AML-193 (cell line): ENCODE data around the gene ZNF546.
"Not testable (repeated sequence)": the region's sequence is repeated elsewhere in the genome, so short reads cannot be mapped to it uniquely, and the experiment has no call there.

Experiments
- DNase-seq, 2 experiments: peaks; one replicate each; lab custom pipeline; 2025; lab: John Stamatoyannopoulos, UW

The ZNF546 gene

DNA sequence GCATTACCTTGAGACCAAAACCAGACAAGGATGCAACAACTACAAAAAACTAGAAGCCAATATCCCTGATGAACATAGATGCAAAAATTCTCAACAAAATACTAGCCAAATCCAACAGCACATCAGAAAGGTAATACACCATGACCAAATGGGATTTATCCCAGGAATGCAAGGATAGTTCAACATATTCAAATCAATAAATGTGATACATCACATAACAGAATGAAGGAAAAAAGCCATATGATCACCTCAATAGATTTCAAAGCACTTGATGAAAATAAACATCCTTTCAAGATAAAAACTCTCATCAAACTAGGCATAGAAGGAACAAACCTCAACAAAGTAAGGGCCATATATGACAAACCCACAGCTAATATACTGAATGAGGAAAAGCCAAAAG is 10.2 kb upstream of the ZNF546 start:
- no peak for DNase-seq

DNA sequence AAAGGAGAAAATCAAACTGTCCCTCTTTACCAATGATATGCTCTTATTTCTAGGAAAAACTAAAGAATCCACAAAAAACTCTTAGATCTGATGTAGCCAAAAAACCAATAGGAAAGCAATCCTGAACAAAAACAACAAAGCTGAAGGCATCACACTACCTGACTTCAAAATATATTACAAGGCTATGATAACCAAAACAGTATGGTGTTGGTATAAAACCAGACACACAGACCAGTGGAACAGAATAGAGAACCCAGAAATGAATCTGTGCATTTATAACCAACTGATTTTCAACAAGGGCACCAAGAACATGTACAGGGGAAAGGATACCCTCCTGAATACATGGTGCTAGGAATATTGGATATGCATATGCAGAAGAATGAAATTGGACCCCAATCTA is 9.7 kb upstream of the ZNF546 start:
- DNase-seq = no peak

DNA sequence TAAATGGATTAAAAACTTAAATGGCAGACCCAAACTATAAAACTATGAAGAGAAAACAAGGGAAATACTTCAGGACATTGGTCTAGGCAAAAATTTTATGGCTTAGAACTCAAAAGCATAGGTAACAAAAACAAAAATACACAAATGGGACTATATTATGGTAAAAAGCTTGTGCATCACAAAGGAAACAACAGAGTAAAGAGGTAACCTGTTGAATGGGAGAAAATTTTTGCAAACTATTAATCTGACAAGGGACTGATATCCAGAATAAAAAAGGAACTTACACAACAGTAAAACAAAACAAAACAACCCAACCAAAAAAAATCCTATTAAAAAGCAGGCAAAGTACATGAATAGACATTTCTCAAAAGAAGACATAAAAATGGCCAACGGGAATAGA is 9.3 kb upstream of the ZNF546 start:
- no peak for DNase-seq

DNA sequence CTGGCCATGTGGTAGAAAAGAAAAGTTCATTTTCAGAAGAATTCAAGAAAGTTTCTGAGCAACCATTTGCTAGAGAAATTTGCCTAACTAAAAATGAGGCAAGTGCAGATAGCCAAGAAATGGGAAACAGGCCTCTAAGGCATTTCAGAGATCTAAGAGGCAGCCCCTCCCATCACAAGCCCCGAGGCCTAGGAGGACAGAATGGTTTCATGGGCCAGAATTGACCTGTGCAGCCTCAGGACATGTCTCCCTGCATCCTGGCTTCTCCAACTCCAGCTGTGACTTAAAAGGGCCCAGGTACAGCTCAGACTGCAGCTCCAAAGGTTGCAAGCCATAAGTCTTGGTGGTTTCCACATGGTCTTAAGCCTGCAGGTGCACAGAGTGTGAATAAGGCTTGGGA is 3.3 kb upstream of the ZNF546 start:
- DNase-seq = no peak

DNA sequence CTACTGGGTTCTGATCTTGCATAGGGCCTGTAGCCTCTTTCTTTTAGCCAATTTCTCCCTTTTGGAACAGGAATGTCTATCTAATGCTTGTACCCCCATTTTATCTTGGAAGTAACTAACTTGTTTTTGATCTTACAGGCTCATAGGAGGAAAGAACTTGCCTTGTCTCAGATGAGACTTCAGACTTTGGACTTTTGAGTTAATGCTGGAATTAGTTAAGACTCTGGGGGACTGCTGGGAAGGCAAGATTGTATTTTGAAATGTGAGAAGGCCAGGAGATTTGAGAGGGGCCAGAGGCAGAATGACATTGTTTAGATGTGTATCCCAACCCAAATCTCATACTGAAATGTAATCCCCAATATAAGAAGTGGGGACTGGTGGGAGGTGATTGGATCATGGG is 2.5 kb upstream of the ZNF546 start:
- no peak for DNase-seq

DNA sequence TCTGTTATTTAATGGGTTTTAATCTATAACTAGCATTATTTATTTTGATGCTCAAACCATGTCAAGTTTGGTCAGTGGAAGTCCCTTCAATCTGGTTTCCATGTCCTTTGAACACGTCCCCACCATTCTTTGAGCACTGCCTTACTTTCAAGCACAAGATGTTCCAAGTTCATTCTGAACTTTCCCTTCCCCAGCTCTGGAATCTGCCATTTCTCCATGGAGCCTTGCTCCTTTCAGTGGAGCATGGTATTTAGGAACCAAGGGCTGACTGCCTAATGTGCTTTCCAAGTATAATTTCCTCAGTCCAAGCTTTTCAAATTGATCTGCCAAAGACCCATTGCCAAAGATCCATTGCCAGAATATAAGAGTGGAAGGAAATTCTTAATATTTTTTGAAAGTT is 1.1 kb upstream of the ZNF546 start:
- DNase-seq = no peak

DNA sequence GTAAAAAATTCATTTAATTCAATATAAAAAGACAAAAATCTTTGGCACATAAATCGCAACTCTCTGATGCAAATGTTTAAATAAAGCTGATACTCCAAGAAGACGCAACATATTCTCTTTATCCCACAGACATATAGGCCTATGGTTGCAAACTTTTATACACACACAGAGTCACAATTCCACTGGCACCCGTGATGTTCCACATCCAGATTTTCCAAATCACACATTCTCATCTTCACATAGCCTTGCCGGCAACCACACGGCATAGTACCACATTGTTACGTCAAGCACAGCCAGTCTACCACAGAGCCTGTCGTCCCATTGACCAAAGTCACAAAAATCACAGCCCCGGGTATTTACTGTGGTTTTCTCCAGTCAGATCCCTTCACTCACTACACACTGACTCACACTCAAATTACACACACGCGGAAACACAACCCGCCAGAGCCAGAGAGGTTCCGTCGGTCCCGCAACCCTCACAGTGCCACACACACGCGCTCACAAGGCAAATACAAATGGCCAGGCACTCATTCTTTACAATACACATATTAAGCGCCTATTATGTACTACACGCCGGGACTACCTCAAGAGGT is 546 bp upstream of the ZNF546 start:
- peak in 1 of 2 experiments; percentile 24 for DNase-seq

DNA sequence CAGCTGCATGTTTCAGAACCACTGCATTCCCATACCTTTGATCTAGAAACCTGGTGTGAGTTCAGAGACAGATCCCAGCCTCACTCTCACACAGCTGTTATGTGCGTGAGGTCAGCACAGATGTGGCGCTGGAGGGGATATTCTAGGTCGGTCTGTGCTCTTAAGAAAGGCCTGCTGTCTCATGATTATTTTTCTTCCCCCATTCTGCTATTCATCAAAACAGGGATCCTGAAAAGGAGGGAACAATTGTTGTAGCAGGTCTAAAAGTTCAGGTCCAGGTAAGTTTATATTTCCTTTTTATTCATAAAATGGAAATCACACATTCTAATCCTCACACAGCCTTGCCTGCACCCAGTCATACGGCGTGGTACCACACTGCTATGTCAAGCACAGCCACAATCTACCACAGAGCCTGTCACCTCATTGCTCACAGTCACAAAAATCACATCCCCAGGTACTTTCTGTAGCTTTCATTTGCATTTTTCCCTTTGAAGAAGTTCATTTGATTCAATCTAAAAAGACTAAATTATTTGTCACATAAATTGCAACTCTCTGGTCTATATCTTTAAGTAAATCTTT is 867 bp downstream of the ZNF546 start:
- DNase-seq = no peak

DNA sequence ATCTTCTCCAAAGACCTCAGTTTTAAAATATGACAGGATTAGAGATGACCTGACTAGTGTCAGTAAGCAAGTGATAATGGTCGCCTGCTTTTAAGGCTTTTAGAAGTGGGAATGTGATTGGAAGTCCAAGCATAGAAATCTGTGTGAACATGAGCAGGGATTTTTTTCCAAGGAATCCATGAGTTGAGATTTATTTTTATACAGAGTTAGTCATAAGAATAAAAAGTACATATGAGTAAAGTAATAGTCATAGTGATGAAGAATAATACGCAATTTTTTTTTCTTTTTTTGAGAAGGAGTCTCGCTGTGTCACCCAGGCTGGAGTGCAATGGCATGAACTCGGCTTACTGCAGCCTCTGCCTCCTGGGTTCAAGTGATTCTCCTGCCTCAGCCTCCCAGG is 1.6 kb downstream of the ZNF546 start:
- no peak for DNase-seq

DNA sequence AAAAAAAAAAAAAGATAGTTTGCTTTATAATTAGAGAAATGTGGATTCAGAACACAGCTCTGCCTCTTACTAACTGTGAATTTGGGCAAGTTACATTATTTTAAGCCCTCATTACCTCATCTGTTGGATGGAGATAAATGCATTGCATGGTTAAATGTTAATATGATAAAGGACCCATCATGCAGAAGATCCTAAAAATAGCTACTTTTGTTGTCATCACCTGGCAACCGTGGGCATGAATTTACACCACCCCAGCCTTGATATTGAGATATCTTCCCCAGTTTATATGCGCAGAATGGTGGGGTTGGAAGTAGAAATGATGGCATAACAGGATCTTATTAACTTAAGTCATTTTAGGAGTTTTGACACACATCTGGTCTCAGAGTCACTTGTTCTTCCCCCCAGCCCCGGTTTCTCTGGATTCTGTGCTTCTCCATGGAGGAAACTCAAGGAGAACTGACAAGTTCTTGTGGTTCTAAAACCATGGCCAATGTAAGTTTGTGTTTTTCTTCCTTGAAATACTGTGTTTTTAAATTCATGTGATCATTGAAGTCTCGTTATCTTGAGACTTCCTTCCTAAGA is 8.9 kb downstream of the ZNF546 start:
- no peak for DNase-seq

DNA sequence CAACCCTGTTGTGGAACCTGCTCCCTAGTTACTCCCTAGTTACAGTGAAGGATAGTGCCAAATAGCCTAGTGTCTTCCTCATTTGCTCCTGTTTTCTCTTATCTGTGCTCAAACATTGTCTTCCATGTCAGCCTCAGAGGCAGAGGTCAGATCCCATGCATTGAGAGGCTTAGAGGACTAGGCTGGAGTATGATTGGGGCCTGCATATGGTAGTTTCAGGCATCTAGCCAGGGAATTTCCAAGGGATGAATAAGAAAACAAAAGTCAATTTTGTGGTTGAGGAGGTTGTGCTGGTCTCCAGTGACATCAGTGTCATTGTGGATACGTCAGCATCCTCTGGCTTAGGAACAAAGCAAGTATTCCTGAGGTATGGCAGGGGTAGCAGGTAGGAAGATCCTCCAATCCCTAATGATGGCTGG is 9.4 kb downstream of the ZNF546 start:
- DNase-seq = no peak

DNA sequence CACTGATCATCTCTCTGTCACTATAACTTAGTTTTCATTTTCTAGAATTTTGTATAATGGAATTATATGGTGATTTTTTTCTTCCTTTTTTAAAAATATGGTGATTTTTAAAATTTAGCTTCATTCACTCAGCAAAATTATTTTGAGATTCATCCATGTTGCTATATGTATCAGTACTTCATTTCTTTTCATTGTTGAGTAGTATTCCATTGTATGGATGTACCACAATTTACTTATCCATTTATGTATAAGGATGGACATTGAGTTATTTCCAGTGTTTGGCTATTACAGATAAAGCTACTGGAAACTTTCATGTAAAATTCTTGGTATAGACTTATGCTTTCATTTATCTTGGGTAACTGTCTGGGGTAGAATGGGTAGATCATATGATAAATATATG is 12.8 kb downstream of the ZNF546 start:
- DNase-seq = no peak

DNA sequence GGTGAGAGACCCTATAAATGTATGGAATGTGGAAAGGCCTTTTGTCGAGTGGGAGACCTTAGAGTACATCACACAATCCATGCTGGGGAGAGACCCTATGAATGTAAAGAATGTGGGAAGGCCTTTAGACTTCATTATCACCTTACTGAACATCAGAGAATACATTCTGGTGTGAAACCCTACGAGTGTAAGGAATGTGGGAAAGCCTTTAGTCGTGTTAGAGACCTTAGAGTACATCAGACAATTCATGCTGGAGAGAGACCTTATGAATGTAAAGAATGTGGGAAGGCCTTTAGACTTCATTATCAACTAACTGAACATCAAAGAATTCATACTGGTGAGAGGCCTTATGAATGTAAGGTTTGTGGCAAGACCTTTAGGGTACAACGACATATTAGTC is 17.1 kb downstream of the ZNF546 start:
- DNase-seq = no peak

DNA sequence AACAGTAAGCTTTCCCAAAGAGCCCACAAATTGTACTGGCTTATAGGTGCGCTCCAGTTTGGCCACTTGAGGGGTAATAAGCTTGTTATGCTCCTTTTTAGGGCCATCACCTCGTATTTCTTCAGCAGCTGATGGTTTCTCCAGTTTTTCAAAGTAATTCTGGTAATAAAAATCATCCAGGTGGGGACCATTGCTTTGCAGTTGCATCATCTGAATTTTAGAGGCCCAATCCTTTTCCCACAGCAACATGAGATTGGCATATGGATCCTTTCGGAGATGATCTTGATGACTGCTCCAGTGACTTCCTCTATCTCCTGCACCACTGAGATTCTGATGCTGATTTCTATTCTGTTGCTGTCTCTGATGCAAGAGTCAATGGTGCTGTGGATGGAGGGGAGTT is 27.1 kb downstream of the ZNF546 start:
- no peak for DNase-seq

DNA sequence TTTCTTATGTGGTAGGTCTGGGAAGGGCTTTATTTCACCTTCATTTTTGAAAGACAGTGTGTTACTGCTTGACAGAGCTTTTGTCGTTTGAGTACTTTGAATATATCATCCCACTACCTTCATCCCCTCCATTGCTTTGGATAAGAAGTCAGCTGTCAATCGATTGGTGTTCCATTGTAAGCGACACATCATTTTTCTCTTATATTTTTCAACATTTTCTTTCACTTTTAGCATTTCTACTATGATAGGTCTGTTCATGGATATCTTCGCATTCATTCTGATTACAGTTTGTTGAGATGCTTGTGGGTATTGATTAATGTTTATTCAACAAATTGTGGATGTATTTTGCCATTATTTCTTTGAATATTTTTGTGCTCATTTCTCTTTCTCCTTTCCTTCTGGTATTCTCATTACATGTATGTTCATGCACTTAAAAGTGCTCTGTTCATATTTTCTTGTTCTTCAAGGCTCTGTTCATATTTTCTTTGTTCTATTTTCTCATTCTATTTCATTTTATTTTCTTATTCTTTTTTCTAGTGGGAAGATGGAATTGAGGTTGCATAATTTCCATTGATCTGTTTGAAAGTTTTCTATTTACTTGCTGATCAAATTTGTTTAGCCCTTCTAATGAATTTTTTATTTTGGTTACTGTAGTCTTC is 29.2 kb downstream of the ZNF546 start:
- no peak for DNase-seq

DNA sequence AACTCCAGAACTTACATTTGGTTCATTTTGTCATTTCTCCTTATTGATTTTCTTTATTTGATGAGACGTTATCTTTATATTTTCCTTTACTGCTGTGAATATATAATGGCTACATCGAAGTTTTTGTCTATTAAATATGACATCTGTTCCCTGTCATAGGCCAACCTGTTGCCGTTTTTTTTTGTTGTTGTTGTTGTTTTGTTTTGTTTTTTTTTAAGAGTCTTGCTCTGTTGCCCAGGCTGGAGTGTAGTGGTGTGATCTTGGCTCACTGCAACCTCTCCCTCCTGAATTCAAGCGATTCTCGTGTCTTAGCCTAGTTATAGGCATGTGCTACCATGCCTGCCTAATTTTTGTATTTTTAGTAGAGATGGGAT is 29.7 kb downstream of the ZNF546 start:
- DNase-seq = no peak

DNA sequence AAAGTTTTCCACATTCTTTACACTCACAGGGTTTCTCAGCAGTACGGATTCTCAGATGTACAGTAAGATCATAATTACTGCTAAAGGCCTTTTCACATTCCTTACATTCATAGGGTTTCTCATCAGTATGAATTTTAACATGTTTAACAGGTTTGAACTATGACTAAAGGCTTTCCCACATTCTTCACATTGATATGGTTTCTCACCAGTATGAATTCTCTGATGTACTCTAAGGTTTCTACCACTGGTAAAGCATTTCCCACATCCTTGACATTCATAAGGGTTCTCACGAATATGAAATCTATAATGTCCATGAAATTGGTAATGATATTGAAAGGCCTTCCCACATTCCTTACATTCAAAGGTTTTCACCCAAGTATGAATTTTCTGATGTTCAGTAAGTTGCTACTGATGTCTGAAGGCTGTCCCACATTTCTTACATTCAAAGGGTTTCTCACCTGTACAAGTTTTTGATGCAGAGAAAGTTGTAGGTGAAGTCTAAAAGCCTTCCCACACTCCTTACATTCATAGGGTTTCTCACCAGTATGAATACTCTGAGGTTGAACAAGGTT is 37.2 kb downstream of the ZNF546 start:
- no peak for DNase-seq

DNA sequence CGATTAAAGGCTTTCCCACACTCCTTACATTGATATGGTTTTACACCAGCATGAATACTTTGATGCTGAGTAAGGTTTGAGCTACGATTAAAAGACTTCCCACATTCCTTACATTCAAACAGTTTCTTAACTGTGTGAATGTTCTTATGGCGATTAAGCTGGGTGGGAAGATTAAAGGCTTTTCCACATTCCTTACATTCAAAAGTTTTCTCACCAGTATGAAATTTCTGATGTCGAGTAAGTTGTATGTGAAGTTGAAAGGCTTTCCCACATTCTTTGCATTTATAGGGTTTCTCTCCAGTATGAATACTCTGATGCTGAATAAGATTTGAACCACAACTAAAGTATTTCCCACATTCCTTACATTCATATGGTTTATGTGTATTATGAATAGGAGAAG is 39.1 kb downstream of the ZNF546 start:
- DNase-seq = no peak

DNA sequence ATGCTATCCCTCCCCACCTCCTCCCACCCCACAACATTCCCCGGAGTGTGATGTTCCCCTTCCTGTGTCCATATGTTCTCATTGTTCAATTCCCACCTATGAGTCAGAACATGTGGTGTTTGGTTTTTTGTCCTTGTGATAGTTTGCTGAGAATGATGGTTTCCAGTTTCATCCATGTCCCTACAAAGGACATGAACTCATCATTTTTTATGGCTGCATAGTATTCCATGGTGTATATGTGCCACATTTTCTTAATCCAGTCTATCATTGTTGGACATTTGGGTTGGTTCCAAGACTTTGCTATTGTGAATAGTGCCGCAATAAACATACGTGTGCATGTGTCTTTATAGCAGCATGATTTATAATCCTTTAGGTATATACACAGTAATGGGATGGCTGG is 41.2 kb downstream of the ZNF546 start:
- not testable (repeated sequence) for DNase-seq

DNA sequence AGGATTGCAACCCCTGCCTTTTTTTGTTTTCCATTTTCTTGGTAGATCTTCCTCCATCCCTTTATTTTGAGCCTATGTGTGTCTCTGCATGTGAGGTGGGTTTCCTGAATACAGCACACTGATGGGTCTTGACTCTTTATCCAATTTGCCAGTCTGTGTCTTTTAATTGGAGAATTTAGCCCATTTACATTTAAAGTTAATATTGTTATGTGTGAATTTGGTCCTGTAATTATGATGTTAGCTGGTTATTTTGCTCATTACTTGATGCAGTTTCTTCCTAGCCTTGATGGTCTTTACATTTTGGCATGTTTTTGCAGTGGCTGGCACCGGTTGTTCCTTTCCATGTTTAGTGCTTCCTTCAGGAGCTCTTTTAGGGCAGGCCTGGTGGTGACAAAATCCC is 44.9 kb downstream of the ZNF546 start:
- DNase-seq = not testable (repeated sequence)

DNA sequence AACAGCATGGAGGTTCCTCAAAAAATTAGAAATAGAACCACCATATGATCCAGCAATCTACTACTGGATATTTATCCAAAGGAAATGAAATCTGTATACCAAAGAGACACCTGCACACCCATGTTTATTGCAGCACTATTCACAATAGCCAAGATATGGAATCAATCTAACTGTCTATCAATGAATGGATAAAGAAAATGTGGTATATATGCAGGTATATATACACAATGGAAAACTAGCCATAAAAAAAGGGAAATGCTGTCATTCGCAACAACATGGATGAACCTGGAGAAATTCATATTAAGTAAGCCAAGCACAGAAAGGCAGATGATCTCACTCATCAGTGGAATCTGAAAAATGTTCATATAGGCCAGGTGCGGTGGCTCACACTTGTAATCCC is 56.6 kb downstream of the ZNF546 start:
- DNase-seq = no peak

DNA sequence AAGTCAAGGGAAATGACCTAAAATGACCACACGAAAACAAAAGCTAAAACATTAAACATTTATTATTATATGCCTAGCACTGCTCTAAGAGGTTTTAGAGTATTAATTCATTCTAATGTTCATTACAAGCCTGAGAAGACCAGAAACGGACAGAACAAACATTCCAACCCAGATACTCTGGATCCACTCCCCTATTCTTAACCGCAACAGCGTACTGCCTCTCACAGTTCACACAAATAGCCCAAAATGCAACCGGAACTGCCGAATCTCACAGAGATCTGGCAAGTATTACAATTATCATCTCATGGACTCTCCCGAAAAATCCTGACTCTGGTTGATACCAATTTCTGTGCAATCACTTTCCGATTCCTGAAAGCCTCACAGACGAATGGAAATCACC is 57.8 kb downstream of the ZNF546 start:
- no peak for DNase-seq

DNA sequence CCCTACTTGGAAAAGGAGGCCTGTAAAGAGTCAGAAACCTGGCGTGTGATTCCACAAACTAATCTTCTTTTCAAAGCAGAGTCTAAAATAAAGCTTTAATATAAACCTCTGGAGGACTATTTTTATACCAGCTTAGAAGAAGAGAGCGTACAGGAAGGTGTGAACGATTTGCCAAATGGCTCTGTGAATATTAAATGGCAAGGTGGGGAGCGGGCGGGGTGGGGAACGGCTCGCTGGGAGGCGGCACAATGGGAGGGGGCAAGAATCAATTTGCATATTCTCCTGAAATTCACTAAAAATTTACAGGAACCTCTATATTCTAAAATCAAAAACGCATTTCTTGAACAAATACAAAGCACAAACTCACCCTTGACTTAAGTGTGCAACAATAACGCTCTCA is 58.2 kb downstream of the ZNF546 start:
- DNase-seq = no peak
